Measurements from ENCODE around the gene UTS2B.
A peak's percentile ranks its signal among the peaks of the same experiment; 100 is the strongest.

The UTS2B gene, protein sequence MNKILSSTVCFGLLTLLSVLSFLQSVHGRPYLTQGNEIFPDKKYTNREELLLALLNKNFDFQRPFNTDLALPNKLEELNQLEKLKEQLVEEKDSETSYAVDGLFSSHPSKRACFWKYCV

DNA sequence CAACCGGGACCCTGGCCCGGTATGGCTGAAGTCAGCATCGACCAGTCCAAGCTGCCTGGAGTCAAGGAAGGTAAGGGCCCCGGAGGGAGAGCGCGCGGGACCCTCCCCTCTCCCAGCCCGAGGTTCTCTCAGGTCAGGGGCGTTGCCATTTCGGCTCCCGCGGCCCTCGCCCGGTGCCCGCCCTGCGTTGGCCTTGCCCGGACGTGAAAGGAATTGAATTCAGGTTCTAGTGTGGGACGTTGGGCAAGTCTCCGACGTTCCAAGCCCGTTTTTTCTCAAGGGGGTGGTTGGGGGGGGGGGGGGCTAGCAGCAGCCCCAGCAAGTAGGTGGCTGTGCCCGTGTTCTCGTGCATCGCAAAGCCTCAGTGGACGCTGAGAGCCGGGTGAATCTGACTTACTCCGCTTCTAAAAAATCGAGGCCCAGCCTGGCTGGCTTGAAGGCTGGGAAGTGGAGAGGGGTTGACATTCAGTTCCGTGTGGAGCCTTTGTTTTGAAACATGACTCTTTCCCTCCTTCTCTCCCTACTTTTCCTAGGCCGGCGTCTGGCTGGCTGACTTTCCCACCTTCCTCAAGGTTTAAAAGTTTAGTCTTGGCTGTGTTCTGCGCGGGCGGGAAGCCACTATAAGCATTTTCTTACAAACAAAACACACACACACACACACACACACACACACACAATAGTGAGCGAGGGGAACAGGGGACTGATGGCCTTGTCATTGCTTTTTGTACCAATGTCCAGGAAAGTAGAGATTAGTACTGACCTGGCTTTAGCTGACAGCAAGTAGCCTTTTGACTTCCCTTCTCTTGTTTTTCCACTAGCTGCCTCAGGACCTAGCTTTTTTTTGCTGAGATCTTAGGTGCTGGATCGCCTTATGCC is at the start of gene UTS2B:
Gene UTS2B, minus strand, starts transcription at position 873 of the 876 bp plus-strand sequence. CDS start 48,337 bp downstream, outside the sequence.
- Mint-ChIP-seq H3K4me1 (ENCODE audit: low read depth) (peaks cover 19% of the 10 kb centered on the region), H3K36me3 (ENCODE audit: low read depth) (no peaks in the 10 kb centered on the region), H3K4me3 (peak within 1 kb of the TSS; percentile 83), H3K27ac (peak within 1 kb of the TSS; percentile 78), H3K9me3 (no peaks in the 10 kb centered on the region), H3K27me3 (ENCODE audit: low read depth) (peaks cover 23% of the 10 kb centered on the region)
- no peak for DNase-seq (ENCODE audit: low spot score)

DNA sequence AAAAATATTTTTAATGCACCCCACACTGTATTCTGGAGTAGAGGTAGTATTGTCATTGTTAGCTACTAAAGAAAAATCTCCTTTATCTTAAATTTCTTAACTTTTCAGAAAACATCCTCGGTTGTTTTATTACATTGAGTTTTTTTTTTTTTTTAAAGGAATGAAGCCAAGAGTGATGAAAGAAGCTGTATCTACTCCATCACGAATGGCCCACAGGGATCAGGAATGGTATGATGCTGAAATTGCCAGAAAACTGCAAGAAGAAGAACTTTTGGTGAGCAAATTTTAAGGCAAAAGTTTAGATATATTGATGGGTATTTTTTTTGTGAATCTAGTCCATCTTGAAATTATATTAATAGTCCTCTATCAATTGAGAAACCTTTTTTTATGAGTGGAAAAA is 49.7 kb upstream of the UTS2B start:
- H3K4me3 Mint-ChIP-seq, result no peak overlapping the region
- H3K27me3 Mint-ChIP-seq (ENCODE audit: low read depth), result no peaks in the 10 kb centered on the region
- H3K9me3 Mint-ChIP-seq, result no peaks in the 10 kb centered on the region
- DNase-seq (ENCODE audit: low spot score), result no peak
- peaks cover 14% of the 10 kb centered on the region for H3K4me1 Mint-ChIP-seq (ENCODE audit: low read depth)
- H3K27ac Mint-ChIP-seq, result no peak overlapping the region
- peaks cover 12% of the 10 kb centered on the region for H3K36me3 Mint-ChIP-seq (ENCODE audit: low read depth)

DNA sequence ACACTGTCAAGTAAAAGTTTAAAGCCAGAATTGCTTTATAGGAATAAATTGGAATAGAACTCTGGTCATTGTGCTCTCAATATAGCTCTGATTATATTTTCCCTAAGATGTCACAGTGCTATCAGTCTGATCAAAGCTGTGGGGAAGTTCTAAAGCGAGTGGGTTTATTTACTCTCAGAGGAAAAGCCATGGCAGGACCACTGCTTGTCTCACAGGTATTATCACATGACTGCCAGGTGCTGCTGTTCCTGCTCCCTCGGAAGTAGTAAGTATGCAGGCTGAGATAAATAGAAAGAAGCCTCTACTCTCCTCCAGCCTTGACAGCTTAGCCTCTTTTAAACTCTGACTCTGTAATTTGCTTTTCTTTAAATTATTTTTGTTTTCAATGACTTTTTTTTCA is 49.1 kb upstream of the UTS2B start:
- no peak overlapping the region for H3K4me3 Mint-ChIP-seq
- H3K9me3 Mint-ChIP-seq, result no peaks in the 10 kb centered on the region
- H3K27ac Mint-ChIP-seq, result no peak overlapping the region
- no peaks in the 10 kb centered on the region for H3K27me3 Mint-ChIP-seq (ENCODE audit: low read depth)
- peaks cover 14% of the 10 kb centered on the region for H3K4me1 Mint-ChIP-seq (ENCODE audit: low read depth)
- no peak for DNase-seq (ENCODE audit: low spot score)
- peaks cover 9% of the 10 kb centered on the region for H3K36me3 Mint-ChIP-seq (ENCODE audit: low read depth)

DNA sequence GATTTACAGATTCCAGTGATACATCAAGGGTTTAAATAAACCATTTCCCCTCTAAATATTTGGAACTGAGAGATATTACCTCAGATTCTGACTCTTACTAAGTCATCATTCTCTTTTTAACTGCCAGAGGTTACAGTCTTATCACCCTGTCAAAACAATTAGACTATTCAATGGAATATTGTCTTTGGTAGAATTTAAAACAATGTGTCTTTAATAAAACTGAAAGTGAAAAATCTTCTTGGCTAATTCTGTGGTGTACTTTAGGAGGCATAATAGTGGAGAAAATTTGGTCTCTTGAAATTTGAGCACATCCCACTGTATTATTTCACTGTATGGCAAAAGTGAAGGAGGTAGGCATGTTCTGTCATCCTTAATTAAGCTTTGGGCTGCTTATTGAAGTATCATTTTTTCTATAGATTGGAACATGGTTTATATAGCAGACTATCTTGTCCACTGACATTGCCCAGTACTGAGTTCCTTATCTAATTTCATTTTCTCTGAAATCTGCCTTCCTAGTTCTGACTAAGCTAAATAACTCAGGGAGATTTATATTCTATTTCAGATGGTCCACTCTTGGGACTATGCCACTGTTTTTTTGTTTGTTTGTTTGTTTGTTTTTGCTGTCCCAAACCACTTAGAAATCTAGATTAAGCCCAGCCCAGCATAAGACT is 48.0 kb upstream of the UTS2B start:
- Mint-ChIP-seq H3K4me3 (no peak overlapping the region), H3K36me3 (ENCODE audit: low read depth) (peaks cover 9% of the 10 kb centered on the region), H3K27ac (no peak overlapping the region)

DNA sequence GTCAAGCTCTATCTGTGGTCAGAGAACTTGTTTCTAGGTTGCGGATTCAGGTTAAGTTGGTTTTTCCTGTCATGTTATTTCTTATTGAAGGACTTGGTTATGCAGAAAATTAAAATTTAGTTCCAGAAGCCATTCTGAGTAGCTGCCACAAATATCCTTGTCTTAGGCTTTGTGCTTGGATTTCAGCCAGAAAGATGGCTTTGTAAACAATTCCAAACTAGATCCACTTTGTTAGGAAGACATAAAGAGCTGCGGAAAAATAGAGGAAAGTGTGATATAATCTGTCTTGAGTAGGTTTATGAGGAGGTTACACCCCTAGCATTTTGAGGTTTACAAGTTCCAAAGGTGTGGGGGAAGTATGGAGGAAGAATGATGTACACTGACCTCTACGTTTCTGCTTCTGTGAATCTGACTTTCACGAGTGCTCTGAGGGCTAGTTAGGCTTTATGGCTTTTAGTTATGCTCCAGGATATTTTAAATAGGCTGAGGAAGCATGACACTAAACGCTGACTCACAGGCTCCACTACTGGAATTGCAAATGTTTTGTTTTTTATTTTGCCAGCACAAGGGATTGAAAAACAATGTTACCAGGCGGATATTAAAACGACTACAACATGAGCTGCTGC is 46.3 kb upstream of the UTS2B start:
- Mint-ChIP-seq H3K27ac (no peak overlapping the region), H3K27me3 (ENCODE audit: low read depth) (no peaks in the 10 kb centered on the region), H3K36me3 (ENCODE audit: low read depth) (peaks cover 4% of the 10 kb centered on the region), H3K4me3 (no peak overlapping the region), H3K4me1 (ENCODE audit: low read depth) (peaks cover 14% of the 10 kb centered on the region), H3K9me3 (no peaks in the 10 kb centered on the region)
- no peak for DNase-seq (ENCODE audit: low spot score)

More for the DNA sequence above, 48.0 kb upstream of the UTS2B start:
- Mint-ChIP-seq H3K9me3 (no peaks in the 10 kb centered on the region), H3K4me1 (ENCODE audit: low read depth) (peaks cover 14% of the 10 kb centered on the region), H3K27me3 (ENCODE audit: low read depth) (no peaks in the 10 kb centered on the region)
- DNase-seq (ENCODE audit: low spot score), result no peak

DNA sequence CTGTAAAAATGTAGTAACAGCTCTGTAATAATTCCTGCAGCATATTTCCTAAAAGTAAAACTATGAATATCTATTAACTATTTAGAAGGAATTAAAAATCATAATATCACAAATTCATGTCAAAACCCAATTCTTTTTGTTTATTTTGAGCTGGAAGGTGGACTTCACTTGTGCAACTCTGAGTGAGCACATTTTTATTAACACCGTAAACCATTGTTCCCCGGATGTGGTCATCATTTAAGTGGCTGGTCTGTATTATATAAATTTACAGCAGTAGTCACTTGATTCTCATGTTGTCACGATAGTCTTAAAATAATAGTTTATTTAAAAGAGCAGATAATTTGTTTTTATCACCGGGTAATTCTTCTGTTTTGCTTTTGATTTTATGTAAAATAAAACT is 43.0 kb upstream of the UTS2B start:
- no peaks in the 10 kb centered on the region for H3K27me3 Mint-ChIP-seq (ENCODE audit: low read depth)
- no peaks in the 10 kb centered on the region for H3K9me3 Mint-ChIP-seq
- no peak for DNase-seq (ENCODE audit: low spot score)
- H3K36me3 Mint-ChIP-seq (ENCODE audit: low read depth), result no peaks in the 10 kb centered on the region
- peaks cover 3% of the 10 kb centered on the region for H3K4me1 Mint-ChIP-seq (ENCODE audit: low read depth)
- no peak overlapping the region for H3K27ac Mint-ChIP-seq
- no peak overlapping the region for H3K4me3 Mint-ChIP-seq

DNA sequence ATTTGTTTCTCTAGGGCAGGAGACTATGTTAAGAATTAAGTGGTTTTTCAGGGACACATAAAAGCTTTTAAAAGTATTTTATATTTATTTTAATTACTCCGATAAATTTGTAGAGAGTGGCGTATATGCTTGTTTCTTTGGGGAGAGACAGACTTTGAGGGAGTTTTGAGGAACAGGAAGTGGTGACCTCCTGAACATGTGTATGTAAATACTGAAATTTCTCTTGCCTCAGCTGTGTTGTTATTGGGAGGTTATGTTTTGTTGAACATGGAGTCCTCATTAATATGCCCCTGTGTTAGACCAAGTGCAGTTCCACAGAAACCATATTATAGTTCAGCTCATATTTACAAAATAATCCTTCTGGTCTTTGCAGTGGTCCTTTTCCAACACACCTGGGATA is 41.8 kb upstream of the UTS2B start:
- H3K27ac Mint-ChIP-seq, result no peak overlapping the region
- H3K4me3 Mint-ChIP-seq, result no peak overlapping the region

DNA sequence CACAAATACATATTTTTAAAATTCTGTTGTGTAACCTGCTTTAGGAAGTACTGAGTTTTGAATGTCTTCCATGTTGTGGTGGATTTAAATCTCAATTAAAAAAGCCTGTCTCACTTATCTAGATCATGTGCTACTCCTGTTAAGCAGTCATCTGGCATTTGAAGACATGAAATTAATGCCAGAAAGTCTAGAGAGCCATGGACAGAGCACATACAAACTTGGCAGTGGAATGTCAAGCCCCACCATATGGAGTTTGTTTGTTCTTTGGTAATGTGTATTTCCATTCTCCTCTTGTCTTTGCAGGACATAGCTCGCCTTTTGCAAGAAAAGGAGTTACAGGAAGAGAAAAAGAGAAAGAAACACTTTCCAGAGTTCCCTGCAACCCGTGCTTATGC is 39.3 kb upstream of the UTS2B start:
- H3K36me3 Mint-ChIP-seq (ENCODE audit: low read depth), result peaks cover 2% of the 10 kb centered on the region
- DNase-seq (ENCODE audit: low spot score), result no peak
- H3K27ac Mint-ChIP-seq, result no peak overlapping the region
- no peaks in the 10 kb centered on the region for H3K4me1 Mint-ChIP-seq (ENCODE audit: low read depth)
- H3K27me3 Mint-ChIP-seq (ENCODE audit: low read depth), result no peaks in the 10 kb centered on the region
- H3K4me3 Mint-ChIP-seq, result no peak overlapping the region
- H3K9me3 Mint-ChIP-seq, result no peaks in the 10 kb centered on the region

More for the DNA sequence above, 41.8 kb upstream of the UTS2B start:
- H3K9me3 Mint-ChIP-seq, result no peaks in the 10 kb centered on the region
- no peak for DNase-seq (ENCODE audit: low spot score)
- no peaks in the 10 kb centered on the region for H3K4me1 Mint-ChIP-seq (ENCODE audit: low read depth)
- H3K27me3 Mint-ChIP-seq (ENCODE audit: low read depth), result no peaks in the 10 kb centered on the region
- H3K36me3 Mint-ChIP-seq (ENCODE audit: low read depth), result no peaks in the 10 kb centered on the region

DNA sequence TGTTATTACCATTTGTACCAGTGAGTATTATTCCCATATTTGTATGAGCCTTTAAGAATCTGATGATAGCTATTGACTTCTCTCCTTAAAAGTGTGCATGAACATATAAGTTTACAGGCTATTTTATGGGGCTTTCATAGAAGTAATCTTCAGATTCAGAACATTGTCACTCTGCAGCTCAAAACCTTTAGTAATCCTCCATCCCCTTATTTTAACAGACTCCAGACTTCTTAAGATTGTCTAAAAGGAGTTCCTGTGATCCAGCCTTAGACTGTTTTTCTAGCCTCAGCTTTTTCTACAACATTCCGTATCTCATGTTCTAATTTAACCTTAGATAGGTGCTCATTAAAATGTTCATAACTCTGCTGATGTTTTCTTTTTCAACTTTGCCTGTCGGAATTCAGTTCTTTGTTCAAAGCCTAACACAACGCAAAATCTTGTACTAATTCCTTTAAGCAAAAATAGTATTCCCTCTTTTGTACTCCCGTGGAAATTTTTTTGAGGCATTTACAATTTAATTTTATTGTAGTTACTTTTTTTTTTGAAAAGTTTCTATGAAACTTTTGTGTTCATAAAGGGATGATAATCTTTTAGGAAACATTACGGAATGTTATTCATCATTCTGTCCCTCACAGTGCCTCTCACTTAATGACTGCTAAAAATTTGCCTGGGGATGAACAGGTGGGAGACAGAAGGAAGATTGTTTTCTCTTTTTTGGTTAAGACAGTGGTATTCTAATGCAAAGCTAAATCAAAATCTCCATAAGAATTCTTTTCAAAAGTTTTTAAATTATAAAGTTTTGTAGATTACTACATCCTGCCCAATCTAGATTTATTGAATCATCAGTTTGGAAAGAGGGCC is 38.7 kb upstream of the UTS2B start:
- Mint-ChIP-seq H3K36me3 (ENCODE audit: low read depth) (peaks cover 2% of the 10 kb centered on the region), H3K4me1 (ENCODE audit: low read depth) (no peaks in the 10 kb centered on the region), H3K4me3 (no peak overlapping the region), H3K9me3 (no peaks in the 10 kb centered on the region), H3K27ac (no peak overlapping the region), H3K27me3 (ENCODE audit: low read depth) (no peaks in the 10 kb centered on the region)
- no peak for DNase-seq (ENCODE audit: low spot score)

DNA sequence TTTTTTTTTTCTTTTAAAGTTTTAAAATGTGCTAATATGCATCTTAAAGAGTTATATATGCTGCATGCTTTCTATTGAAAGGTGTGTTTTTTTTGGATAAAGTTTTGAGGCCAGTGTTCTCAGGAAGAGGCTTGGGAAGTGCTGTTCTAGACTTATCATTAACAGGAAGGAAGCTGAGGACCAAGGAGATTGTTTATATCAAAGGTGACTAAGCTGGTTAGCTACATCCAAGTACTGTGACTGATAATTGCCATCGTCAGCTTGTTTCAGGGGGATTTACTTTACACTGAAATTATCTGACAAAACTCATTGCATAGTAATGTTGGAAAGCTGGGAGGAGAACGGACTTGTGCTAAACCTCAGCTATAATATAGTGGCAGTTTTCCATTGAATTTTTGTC is 36.3 kb upstream of the UTS2B start:
- DNase-seq (ENCODE audit: low spot score), result no peak
- Mint-ChIP-seq H3K27ac (no peak overlapping the region), H3K4me3 (no peak overlapping the region), H3K9me3 (no peaks in the 10 kb centered on the region), H3K27me3 (ENCODE audit: low read depth) (no peaks in the 10 kb centered on the region), H3K36me3 (ENCODE audit: low read depth) (peaks cover 6% of the 10 kb centered on the region), H3K4me1 (ENCODE audit: low read depth) (peaks cover 5% of the 10 kb centered on the region)

DNA sequence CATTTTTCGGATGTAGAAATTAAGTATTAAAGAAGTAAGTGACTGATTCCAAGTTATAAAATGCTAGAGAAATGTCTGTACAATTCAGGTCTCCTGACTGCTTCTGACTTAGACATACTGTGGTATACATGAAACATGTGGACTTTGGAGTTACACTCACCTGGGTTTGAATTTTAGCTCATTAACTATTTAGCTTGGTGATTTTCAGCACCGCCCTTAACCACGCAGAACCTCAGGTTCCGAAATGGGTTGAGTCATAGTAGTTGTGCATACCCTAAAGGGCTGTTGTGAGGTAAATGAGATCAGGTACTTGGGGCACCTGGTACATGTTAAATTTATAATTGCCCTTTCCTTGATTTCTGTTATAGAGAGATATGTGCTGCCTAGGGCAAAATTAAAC is 32.9 kb upstream of the UTS2B start:
- peaks cover 17% of the 10 kb centered on the region for H3K36me3 Mint-ChIP-seq (ENCODE audit: low read depth)
- no peak for DNase-seq (ENCODE audit: low spot score)
- H3K9me3 Mint-ChIP-seq, result no peaks in the 10 kb centered on the region
- H3K4me1 Mint-ChIP-seq (ENCODE audit: low read depth), result peaks cover 12% of the 10 kb centered on the region
- H3K27ac Mint-ChIP-seq, result no peak overlapping the region
- H3K4me3 Mint-ChIP-seq, result no peak overlapping the region
- no peaks in the 10 kb centered on the region for H3K27me3 Mint-ChIP-seq (ENCODE audit: low read depth)

DNA sequence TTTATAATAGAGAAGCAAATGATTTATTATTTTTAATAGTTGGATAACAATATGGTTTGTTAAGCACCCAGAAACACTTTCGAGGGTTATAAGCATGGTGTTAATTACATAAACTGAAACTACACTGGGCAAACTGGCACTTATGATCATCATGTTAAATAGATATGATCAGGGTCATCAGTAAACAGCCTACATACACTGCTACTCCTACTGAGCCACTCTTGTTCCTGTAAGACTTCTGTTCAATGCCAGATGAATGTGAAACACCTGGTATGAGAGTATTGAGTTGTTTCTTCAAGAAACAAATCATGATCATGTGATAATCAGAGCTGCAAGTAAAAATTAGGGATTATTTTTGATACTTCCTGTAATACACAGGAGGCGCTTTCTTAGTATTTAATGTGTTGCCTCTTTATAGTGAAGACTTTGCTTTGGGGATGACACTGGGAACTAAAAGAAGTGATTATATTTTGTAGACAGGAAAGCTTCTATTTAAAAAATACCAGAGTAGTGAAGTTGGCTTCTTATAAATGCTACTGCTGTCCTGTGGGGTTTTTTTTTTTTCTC is 32.3 kb upstream of the UTS2B start:
- H3K9me3 Mint-ChIP-seq, result no peaks in the 10 kb centered on the region
- H3K36me3 Mint-ChIP-seq (ENCODE audit: low read depth), result peaks cover 18% of the 10 kb centered on the region
- peaks cover 14% of the 10 kb centered on the region for H3K4me1 Mint-ChIP-seq (ENCODE audit: low read depth)
- H3K4me3 Mint-ChIP-seq, result no peak overlapping the region
- H3K27ac Mint-ChIP-seq, result no peak overlapping the region
- no peaks in the 10 kb centered on the region for H3K27me3 Mint-ChIP-seq (ENCODE audit: low read depth)
- DNase-seq (ENCODE audit: low spot score), result no peak

DNA sequence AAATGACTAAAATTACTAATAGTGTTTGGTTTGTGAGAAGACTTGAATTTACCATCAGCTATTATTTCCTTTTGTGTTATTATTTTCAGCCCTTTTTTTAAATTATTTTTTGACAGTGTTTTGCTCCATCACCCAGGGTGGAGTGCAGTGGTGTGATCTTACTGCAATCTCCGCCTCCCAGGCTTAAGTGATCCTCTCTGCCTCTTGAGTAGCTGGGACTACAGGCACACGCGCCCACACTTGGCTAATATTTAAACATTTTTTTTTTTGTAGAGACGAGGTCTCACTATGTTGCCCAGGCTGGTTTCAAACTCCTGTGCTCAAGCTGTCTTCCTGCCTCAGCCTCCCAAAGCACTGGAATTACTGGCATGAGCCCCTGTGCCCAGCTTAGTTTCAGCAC is 31.7 kb upstream of the UTS2B start:
- Mint-ChIP-seq H3K9me3 (no peaks in the 10 kb centered on the region), H3K27ac (no peak overlapping the region), H3K4me1 (ENCODE audit: low read depth) (peaks cover 14% of the 10 kb centered on the region), H3K36me3 (ENCODE audit: low read depth) (peaks cover 21% of the 10 kb centered on the region), H3K27me3 (ENCODE audit: low read depth) (no peaks in the 10 kb centered on the region), H3K4me3 (no peak overlapping the region)
- no peak for DNase-seq (ENCODE audit: low spot score)

Measured in T-helper 2 cell treated with Interferon-gamma antibody and Interleukin-4, amounts not matched to agents 5 μg/mL and 100 μg/mL, for 36 hours (primary cell).